SH-SY5Y (cell line): ENCODE measurements around the gene SHQ1.
A peak's percentile ranks its signal among the peaks of the same experiment; 100 is the strongest.

Experiments
- GATA2 ChIP-seq: IDR thresholded peaks from 2 replicates; pipeline ENCODE4 v1.6.1; 2011; ENCODE audit warnings: mild to moderate bottlenecking, low read depth, low read length
- GATA3 ChIP-seq: IDR thresholded peaks from 2 replicates; pipeline ENCODE4 v1.6.1; 2011; ENCODE audit warnings: low read depth, mild to moderate bottlenecking, low read length, moderate library complexity

SHQ1 gene

GRCh38 chr3:72887343-72887704 lies 39.1 kb upstream of the SHQ1 start:
- TF ChIP-seq GATA2 (no peak), GATA3 (no peak)

- TF ChIP-seq GATA2 = no peak
- no peak for TF ChIP-seq GATA3
These were observed 23.9 kb upstream of the SHQ1 start for GRCh38 chr3:72872183-72872582.

GRCh38 chr3:72862314-72863090 lies 14.3 kb upstream of the SHQ1 start:
- TF ChIP-seq GATA3 (no peak), GATA2 (peak; percentile 36; the same call in 1 of the 2 replicates)

- TF ChIP-seq GATA2 (no peak), GATA3 (no peak)
These were observed 12.6 kb upstream of the SHQ1 start for GRCh38 chr3:72860846-72861245.

- TF ChIP-seq GATA2 = no peak
- TF ChIP-seq GATA3 = no peak
These were observed 11.8 kb upstream of the SHQ1 start for GRCh38 chr3:72860053-72860452.

GRCh38 chr3:72855001-72855400 lies 6.8 kb upstream of the SHQ1 start:
- TF ChIP-seq GATA3 (no peak), GATA2 (no peak)

- TF ChIP-seq GATA2 (no peak), GATA3 (no peak)
These were observed 447 bp upstream of the SHQ1 start for GRCh38 chr3:72848703-72849081.

GRCh38 chr3:72847282-72847681 lies 963 bp downstream of the SHQ1 start:
- no peak for TF ChIP-seq GATA2
- TF ChIP-seq GATA3 = no peak

GRCh38 chr3:72846166-72846565 lies 2.1 kb downstream of the SHQ1 start:
- TF ChIP-seq GATA3 = no peak
- no peak for TF ChIP-seq GATA2

GRCh38 chr3:72844436-72844993 lies 3.7 kb downstream of the SHQ1 start:
- TF ChIP-seq GATA2 = no peak
- no peak for TF ChIP-seq GATA3

GRCh38 chr3:72839057-72839456 lies 9.2 kb downstream of the SHQ1 start:
- TF ChIP-seq GATA3 = no peak
- TF ChIP-seq GATA2 = no peak

GRCh38 chr3:72836923-72837322 lies 11.3 kb downstream of the SHQ1 start:
- TF ChIP-seq GATA2 (no peak), GATA3 (no peak)

GRCh38 chr3:72836416-72836815 lies 11.8 kb downstream of the SHQ1 start:
- TF ChIP-seq GATA2 = no peak
- TF ChIP-seq GATA3 = no peak

- TF ChIP-seq GATA2 = no peak
- TF ChIP-seq GATA3 = no peak
These were observed 17.6 kb downstream of the SHQ1 start for GRCh38 chr3:72830452-72831223.

GRCh38 chr3:72829701-72830100 lies 18.5 kb downstream of the SHQ1 start:
- TF ChIP-seq GATA2 (no peak), GATA3 (no peak)

GRCh38 chr3:72821161-72821781 lies 27.0 kb downstream of the SHQ1 start:
- TF ChIP-seq GATA2 (no peak), GATA3 (no peak)

GRCh38 chr3:72820415-72820814 lies 27.8 kb downstream of the SHQ1 start:
- no peak for TF ChIP-seq GATA3
- TF ChIP-seq GATA2 = no peak
